ENCODE results near the gene WWC2. TPM values are rescaled to one million over a fixed set of nuclear protein-coding genes. Genes with fewer than 3 reads are reported as not detected.

The WWC2 gene
- total and polyA plus RNA-seq, 9 donors, result 9.4 to 43.0 (median 32.5) TPM

GRCh38 chr4:183255487-183255886 lies 156.4 kb downstream of the WWC2 start:
- H3K9me3 ChIP-seq, result no peaks in the 10 kb centered on the region
- TF ChIP-seq POLR2A (IDR thresholded peaks at IDR 0.05) (no peak), CTCF (IDR thresholded peaks at IDR 0.05) (no peak), EP300 (IDR thresholded peaks at IDR 0.05) (no peak)
- no peak overlapping the region for H3K27ac ChIP-seq
- WGBS, 3 donors, result 61 to 68% (median 65%) methylated on average over 3 of the region's 3 CpGs
- DNase-seq, result no peak
- peaks cover 2% of the 10 kb centered on the region for H3K4me1 ChIP-seq (ENCODE audit: insufficient read depth)
- H3K27me3 ChIP-seq, result no peaks in the 10 kb centered on the region
- intact Hi-C loops (cut with DNase I), result loop anchor here in 3 of 4 donors (10.0 kb wide), 1 partner anchor 321 kb away; no protein-coding TSS in a partner anchor
- H3K36me3 ChIP-seq, result no peaks in the 10 kb centered on the region
- H3K4me3 ChIP-seq, result no peak overlapping the region

DNA sequence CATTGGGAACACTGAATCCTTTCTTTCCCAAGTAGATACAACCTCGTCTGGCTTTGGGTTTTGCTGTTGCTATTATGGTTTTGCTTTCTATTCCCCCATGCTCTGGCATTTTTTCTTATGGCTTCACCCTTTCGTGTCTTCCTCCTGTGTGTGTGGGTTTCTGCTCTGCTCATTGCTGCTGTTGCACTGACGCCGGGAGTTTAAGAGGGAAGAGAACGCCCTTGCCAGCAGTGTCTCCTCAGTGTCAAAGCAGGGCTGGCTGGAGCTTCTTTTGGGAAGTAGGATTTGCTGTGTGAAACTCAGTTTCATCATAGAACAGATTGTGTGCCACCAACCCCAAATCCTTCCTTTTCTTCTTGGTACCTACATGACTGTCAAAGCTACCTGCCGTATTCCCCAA lies 157.3 kb downstream of the WWC2 start:
- intact Hi-C loops (cut with DNase I), result loop anchor here (2.0 to 10.0 kb wide), 2 partner anchors 182 to 322 kb away; no protein-coding TSS in a partner anchor
- DNase-seq, result no peak
- Histone ChIP-seq H3K4me3 (no peak overlapping the region), H3K27me3 (no peaks in the 10 kb centered on the region), H3K27ac (no peak overlapping the region), H3K9me3 (no peaks in the 10 kb centered on the region), H3K4me1 (ENCODE audit: insufficient read depth) (peaks cover 2% of the 10 kb centered on the region), H3K36me3 (no peaks in the 10 kb centered on the region)
- 33 to 46% (median 41%) methylated on average over 6 of the region's 6 CpGs for WGBS, 3 donors
- TF ChIP-seq CTCF (IDR thresholded peaks at IDR 0.05), result no peak
- TF ChIP-seq EP300 (IDR thresholded peaks at IDR 0.05), result no peak
- TF ChIP-seq POLR2A (IDR thresholded peaks at IDR 0.05), result no peak

DNA sequence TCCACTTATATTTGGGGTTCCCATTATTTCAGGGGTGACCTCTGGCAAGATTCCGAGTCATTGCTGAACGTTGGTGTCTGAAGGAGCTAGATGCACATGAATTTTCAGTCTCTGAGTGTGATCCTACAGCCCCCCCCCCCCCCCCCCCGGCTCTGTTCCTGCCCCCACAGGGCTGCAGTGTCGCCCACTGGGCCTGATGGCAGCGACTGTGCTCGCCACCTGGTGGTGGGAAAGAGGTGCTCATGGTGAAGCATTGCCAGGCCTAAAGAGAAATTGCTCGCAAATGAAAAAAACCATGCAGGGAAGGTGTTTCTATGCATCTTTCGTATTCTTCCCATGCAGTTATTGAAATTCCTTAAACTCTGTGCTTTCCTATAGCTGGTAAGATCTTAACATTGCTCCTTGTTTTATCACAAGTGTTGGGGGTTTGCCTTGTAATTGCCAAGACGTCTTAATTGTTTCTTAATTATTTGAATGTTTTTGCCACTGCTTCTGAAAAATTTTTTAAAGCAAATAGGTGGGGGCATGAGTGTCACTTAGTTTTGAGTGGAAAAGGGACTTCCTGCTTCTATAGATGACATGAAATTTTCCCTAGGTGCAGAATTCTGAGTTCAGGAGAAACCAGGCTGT lies 157.8 kb downstream of the WWC2 start:
- no peak overlapping the region for H3K4me3 ChIP-seq
- intact Hi-C loops (cut with DNase I), result loop anchor here (2.0 to 10.0 kb wide), 2 partner anchors 182 to 322 kb away; no protein-coding TSS in a partner anchor
- peak; percentile 54 to 74 (median 66) for DNase-seq
- WGBS, 3 donors, result 33 to 36% (median 35%) methylated on average over 9 of the region's 9 CpGs
- H3K9me3 ChIP-seq, result no peaks in the 10 kb centered on the region
- TF ChIP-seq CTCF (IDR thresholded peaks at IDR 0.05) (peak; percentile 49 to 77 (median 52)), EP300 (IDR thresholded peaks at IDR 0.05) (no peak)
- H3K36me3 ChIP-seq, result no peaks in the 10 kb centered on the region
- H3K4me1 ChIP-seq (ENCODE audit: insufficient read depth), result peaks cover 2% of the 10 kb centered on the region
- no peak overlapping the region for H3K27ac ChIP-seq
- no peaks in the 10 kb centered on the region for H3K27me3 ChIP-seq

GRCh38 chr4:183257808-183258207 lies 158.8 kb downstream of the WWC2 start:
- no peaks in the 10 kb centered on the region for H3K27me3 ChIP-seq
- peaks cover 2% of the 10 kb centered on the region for H3K4me1 ChIP-seq (ENCODE audit: insufficient read depth)
- H3K36me3 ChIP-seq, result no peaks in the 10 kb centered on the region
- DNase-seq, result no peak
- 91 to 95% (median 93%) methylated on average over 6 of the region's 6 CpGs for WGBS, 3 donors
- intact Hi-C loops (cut with DNase I), result loop anchor here (2.0 to 10.0 kb wide), 2 partner anchors 183 to 323 kb away; no protein-coding TSS in a partner anchor
- no peak for TF ChIP-seq CTCF (IDR thresholded peaks at IDR 0.05)
- H3K27ac ChIP-seq, result no peak overlapping the region
- no peaks in the 10 kb centered on the region for H3K9me3 ChIP-seq
- no peak overlapping the region for H3K4me3 ChIP-seq
